Measurements from ENCODE around the gene KRTAP12-4.

Gene KRTAP12-4

GRCh38 chr21:44654576-44655175 is at the start of gene KRTAP12-4:
Gene KRTAP12-4 (minus strand): TSS chr21:44654659. CDS start chr21:44654614, 45 bp downstream.
- H3K4me3 ChIP-seq (ENCODE audit: low read depth, low read length), result no peak within 1 kb of the TSS
- no peak for TF ChIP-seq CTCF (IDR thresholded peaks at IDR 0.05; ENCODE audit: low read depth, low read length)

- no peak for TF ChIP-seq CTCF (IDR thresholded peaks at IDR 0.05; ENCODE audit: low read depth, low read length)
- H3K4me3 ChIP-seq (ENCODE audit: low read depth, low read length), result no peak overlapping the region
Observed at GRCh38 chr21:44703731-44704635, 49.5 kb upstream of the KRTAP12-4 start.

GRCh38 chr21:44702973-44703730 is 48.7 kb upstream of the KRTAP12-4 start:
- no peak for TF ChIP-seq CTCF (IDR thresholded peaks at IDR 0.05; ENCODE audit: low read depth, low read length)
- no peak overlapping the region for H3K4me3 ChIP-seq (ENCODE audit: low read depth, low read length)

- no peak overlapping the region for H3K4me3 ChIP-seq (ENCODE audit: low read depth, low read length)
- no peak for TF ChIP-seq CTCF (IDR thresholded peaks at IDR 0.05; ENCODE audit: low read depth, low read length)
Observed at GRCh38 chr21:44702111-44702972, 47.9 kb upstream of the KRTAP12-4 start.

GRCh38 chr21:44701541-44701940 is 47.1 kb upstream of the KRTAP12-4 start:
- no peak for TF ChIP-seq CTCF (IDR thresholded peaks at IDR 0.05; ENCODE audit: low read depth, low read length)
- no peak overlapping the region for H3K4me3 ChIP-seq (ENCODE audit: low read depth, low read length)

GRCh38 chr21:44701023-44701400 is 46.6 kb upstream of the KRTAP12-4 start:
- TF ChIP-seq CTCF (IDR thresholded peaks at IDR 0.05; ENCODE audit: low read depth, low read length), result no peak
- no peak overlapping the region for H3K4me3 ChIP-seq (ENCODE audit: low read depth, low read length)
